ENCODE results near the gene CEP164.

DNA sequence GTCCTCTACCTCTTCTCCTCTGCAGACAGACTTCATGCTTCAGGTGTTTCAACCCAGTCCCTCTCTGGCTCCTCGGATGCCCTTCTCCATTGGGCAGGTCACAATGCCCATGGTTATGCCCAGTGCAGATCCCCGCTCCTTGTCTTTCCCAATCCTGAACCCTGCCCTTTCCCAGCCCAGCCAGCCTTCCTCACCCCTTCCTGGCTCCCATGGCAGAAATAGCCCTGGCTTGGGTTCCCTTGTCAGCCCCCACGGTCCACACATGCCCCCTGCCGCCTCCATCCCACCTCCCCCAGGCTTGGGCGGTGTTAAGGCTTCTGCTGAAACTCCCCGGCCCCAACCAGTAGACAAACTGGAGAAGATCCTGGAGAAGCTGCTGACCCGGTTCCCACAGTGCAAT is 45.8 kb upstream of the CEP164 start:
- TF ChIP-seq CTCF (IDR thresholded peaks at IDR 0.05; ENCODE audit: low read depth, low read length, poor library complexity, severe bottlenecking) (no peak), EZH2phosphoT487 (IDR thresholded peaks at IDR 0.05; ENCODE audit: borderline replicate concordance, low read length) (no peak)
